ENCODE data around the gene KNCN. TPM values are rescaled to one million over a fixed set of nuclear protein-coding genes. Genes with fewer than 3 reads are reported as not detected.

Gene KNCN
- total and polyA plus RNA-seq, 9 donors, result 0.20 to 0.24 TPM; not detected in 7

- Histone ChIP-seq H3K36me3 (ENCODE audit: control insufficient read depth, insufficient read depth, low read length) (peaks cover 25% of the 10 kb centered on the region), H3K9me3 (replicated peaks; ENCODE audit: control insufficient read depth, low read depth, low read length) (no peaks in the 10 kb centered on the region), H3K27me3 (ENCODE audit: control insufficient read depth, insufficient read depth, low read length) (no peaks in the 10 kb centered on the region), H3K4me1 (ENCODE audit: control insufficient read depth, insufficient read depth, low read length) (peaks cover 8% of the 10 kb centered on the region), H3K4me3 (ENCODE audit: low read length) (no peak overlapping the region), H3K27ac (ENCODE audit: low read length) (no peak overlapping the region)
- WGBS (ENCODE audit: insufficient coverage), result 67% methylated on average over 1 of the region's 7 CpGs
- DNase-seq, result no peak
Measured at GRCh38 chr1:46555826-46556619, 4.6 kb upstream of the KNCN start.

GRCh38 chr1:46554597-46555381 is 3.3 kb upstream of the KNCN start:
- peaks cover 2% of the 10 kb centered on the region for H3K27me3 ChIP-seq (ENCODE audit: control insufficient read depth, insufficient read depth, low read length)
- H3K4me3 ChIP-seq (ENCODE audit: low read length), result no peak overlapping the region
- H3K4me1 ChIP-seq (ENCODE audit: control insufficient read depth, insufficient read depth, low read length), result peaks cover 19% of the 10 kb centered on the region
- H3K9me3 ChIP-seq (replicated peaks; ENCODE audit: control insufficient read depth, low read depth, low read length), result no peaks in the 10 kb centered on the region
- peaks cover 13% of the 10 kb centered on the region for H3K36me3 ChIP-seq (ENCODE audit: control insufficient read depth, insufficient read depth, low read length)
- whole genome bisulfite sequencing (ENCODE audit: insufficient coverage), result 84% methylated on average over 9 of the region's 12 CpGs
- no peak for DNase-seq
- no peak overlapping the region for H3K27ac ChIP-seq (ENCODE audit: low read length)

- DNase-seq, result no peak
- Histone ChIP-seq H3K9me3 (replicated peaks; ENCODE audit: control insufficient read depth, low read depth, low read length) (no peaks in the 10 kb centered on the region), H3K27ac (ENCODE audit: low read length) (no peak overlapping the region), H3K36me3 (ENCODE audit: control insufficient read depth, insufficient read depth, low read length) (peaks cover 9% of the 10 kb centered on the region), H3K4me1 (ENCODE audit: control insufficient read depth, insufficient read depth, low read length) (peaks cover 25% of the 10 kb centered on the region), H3K27me3 (ENCODE audit: control insufficient read depth, insufficient read depth, low read length) (peaks cover 4% of the 10 kb centered on the region), H3K4me3 (ENCODE audit: low read length) (no peak overlapping the region)
- 96% methylated on average over 3 of the region's 6 CpGs for WGBS (ENCODE audit: insufficient coverage)
Measured at GRCh38 chr1:46554236-46554596, 2.8 kb upstream of the KNCN start.

- Histone ChIP-seq H3K4me3 (ENCODE audit: low read length) (no peak overlapping the region), H3K27me3 (ENCODE audit: control insufficient read depth, insufficient read depth, low read length) (peaks cover 4% of the 10 kb centered on the region), H3K4me1 (ENCODE audit: control insufficient read depth, insufficient read depth, low read length) (peaks cover 25% of the 10 kb centered on the region), H3K9me3 (replicated peaks; ENCODE audit: control insufficient read depth, low read depth, low read length) (no peaks in the 10 kb centered on the region), H3K36me3 (ENCODE audit: control insufficient read depth, insufficient read depth, low read length) (peaks cover 3% of the 10 kb centered on the region), H3K27ac (ENCODE audit: low read length) (no peak overlapping the region)
- WGBS (ENCODE audit: insufficient coverage), result no CpG with 5 or more reads among the region's 3 CpGs
- no peak for DNase-seq
Measured at GRCh38 chr1:46553506-46553905, 2.1 kb upstream of the KNCN start.

- no peak for DNase-seq
- H3K27ac ChIP-seq (ENCODE audit: low read length), result no peak overlapping the region
- H3K4me1 ChIP-seq (ENCODE audit: control insufficient read depth, insufficient read depth, low read length), result peaks cover 25% of the 10 kb centered on the region
- no peaks in the 10 kb centered on the region for H3K9me3 ChIP-seq (replicated peaks; ENCODE audit: control insufficient read depth, low read depth, low read length)
- H3K27me3 ChIP-seq (ENCODE audit: control insufficient read depth, insufficient read depth, low read length), result peaks cover 6% of the 10 kb centered on the region
- H3K36me3 ChIP-seq (ENCODE audit: control insufficient read depth, insufficient read depth, low read length), result no peaks in the 10 kb centered on the region
- no peak overlapping the region for H3K4me3 ChIP-seq (ENCODE audit: low read length)
- WGBS (ENCODE audit: insufficient coverage), result 86% methylated on average over 9 of the region's 10 CpGs
Measured at GRCh38 chr1:46552357-46553237, 1.1 kb upstream of the KNCN start.

GRCh38 chr1:46550751-46551231 is 656 bp downstream of the KNCN start:
- Histone ChIP-seq H3K27me3 (ENCODE audit: control insufficient read depth, insufficient read depth, low read length) (peaks cover 18% of the 10 kb centered on the region), H3K4me1 (ENCODE audit: control insufficient read depth, insufficient read depth, low read length) (peaks cover 25% of the 10 kb centered on the region), H3K9me3 (replicated peaks; ENCODE audit: control insufficient read depth, low read depth, low read length) (no peaks in the 10 kb centered on the region), H3K4me3 (ENCODE audit: low read length) (no peak overlapping the region), H3K36me3 (ENCODE audit: control insufficient read depth, insufficient read depth, low read length) (no peaks in the 10 kb centered on the region), H3K27ac (ENCODE audit: low read length) (peak overlapping the region; percentile 29)
- DNase-seq, result peak; percentile 64
- WGBS (ENCODE audit: insufficient coverage), result 37% methylated on average over 17 of the region's 17 CpGs

- no peaks in the 10 kb centered on the region for H3K36me3 ChIP-seq (ENCODE audit: control insufficient read depth, insufficient read depth, low read length)
- H3K27ac ChIP-seq (ENCODE audit: low read length), result peak overlapping the region; percentile 29
- H3K4me1 ChIP-seq (ENCODE audit: control insufficient read depth, insufficient read depth, low read length), result peaks cover 25% of the 10 kb centered on the region
- WGBS (ENCODE audit: insufficient coverage), result 45% methylated on average over 14 of the region's 20 CpGs
- H3K27me3 ChIP-seq (ENCODE audit: control insufficient read depth, insufficient read depth, low read length), result peaks cover 26% of the 10 kb centered on the region
- no peaks in the 10 kb centered on the region for H3K9me3 ChIP-seq (replicated peaks; ENCODE audit: control insufficient read depth, low read depth, low read length)
- no peak overlapping the region for H3K4me3 ChIP-seq (ENCODE audit: low read length)
- DNase-seq, result peak; percentile 85
Measured at GRCh38 chr1:46549697-46550681, 1.5 kb downstream of the KNCN start.

GRCh38 chr1:46547481-46548383 is 3.7 kb downstream of the KNCN start:
- no peak overlapping the region for H3K27ac ChIP-seq (ENCODE audit: low read length)
- DNase-seq, result peak; percentile 62
- no peaks in the 10 kb centered on the region for H3K9me3 ChIP-seq (replicated peaks; ENCODE audit: control insufficient read depth, low read depth, low read length)
- no peaks in the 10 kb centered on the region for H3K36me3 ChIP-seq (ENCODE audit: control insufficient read depth, insufficient read depth, low read length)
- peaks cover 49% of the 10 kb centered on the region for H3K27me3 ChIP-seq (ENCODE audit: control insufficient read depth, insufficient read depth, low read length)
- H3K4me3 ChIP-seq (ENCODE audit: low read length), result no peak overlapping the region
- H3K4me1 ChIP-seq (ENCODE audit: control insufficient read depth, insufficient read depth, low read length), result peaks cover 31% of the 10 kb centered on the region
- WGBS (ENCODE audit: insufficient coverage), result 66% methylated on average over 22 of the region's 22 CpGs
